ENCODE measurements around the gene PRKCD.

DNA sequence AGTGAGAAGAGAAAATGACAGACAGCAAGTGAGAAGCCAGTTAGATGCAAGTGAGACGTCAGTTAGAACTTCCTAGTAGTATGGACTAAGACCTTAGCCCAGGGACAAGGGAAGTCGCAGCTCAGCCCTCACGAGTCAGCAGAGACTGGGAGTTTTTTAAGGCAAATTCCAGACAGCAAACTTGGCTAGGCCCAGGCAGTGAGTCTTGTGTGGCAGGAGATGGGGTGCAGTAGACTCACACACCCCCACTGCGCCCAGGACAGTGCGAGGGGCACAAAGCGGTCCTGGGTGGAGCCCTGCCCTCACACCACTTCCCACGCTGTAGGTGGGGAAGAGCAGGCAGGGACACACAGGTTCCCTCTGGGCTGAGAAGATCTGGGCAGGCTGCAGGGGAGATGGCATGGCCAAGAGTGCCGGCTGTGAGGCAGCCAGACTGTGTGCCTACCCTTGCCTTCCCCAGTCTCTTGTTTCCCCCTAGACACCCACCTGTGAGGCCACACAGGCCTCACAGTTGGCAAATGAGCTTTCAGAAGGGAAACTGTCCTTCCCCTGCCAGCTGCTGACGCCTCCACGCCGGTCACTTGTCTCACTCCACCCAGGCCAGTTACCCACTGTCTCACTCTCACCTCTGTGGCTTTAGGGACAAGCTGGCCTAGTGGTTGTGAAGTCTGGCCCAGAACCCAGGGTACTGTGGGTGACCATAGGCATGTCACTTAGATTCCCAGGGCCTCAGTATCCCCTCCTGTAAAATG is 13.7 kb upstream of the PRKCD start:
- TF ChIP-seq, protein P1, sequence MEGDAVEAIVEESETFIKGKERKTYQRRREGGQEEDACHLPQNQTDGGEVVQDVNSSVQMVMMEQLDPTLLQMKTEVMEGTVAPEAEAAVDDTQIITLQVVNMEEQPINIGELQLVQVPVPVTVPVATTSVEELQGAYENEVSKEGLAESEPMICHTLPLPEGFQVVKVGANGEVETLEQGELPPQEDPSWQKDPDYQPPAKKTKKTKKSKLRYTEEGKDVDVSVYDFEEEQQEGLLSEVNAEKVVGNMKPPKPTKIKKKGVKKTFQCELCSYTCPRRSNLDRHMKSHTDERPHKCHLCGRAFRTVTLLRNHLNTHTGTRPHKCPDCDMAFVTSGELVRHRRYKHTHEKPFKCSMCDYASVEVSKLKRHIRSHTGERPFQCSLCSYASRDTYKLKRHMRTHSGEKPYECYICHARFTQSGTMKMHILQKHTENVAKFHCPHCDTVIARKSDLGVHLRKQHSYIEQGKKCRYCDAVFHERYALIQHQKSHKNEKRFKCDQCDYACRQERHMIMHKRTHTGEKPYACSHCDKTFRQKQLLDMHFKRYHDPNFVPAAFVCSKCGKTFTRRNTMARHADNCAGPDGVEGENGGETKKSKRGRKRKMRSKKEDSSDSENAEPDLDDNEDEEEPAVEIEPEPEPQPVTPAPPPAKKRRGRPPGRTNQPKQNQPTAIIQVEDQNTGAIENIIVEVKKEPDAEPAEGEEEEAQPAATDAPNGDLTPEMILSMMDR (conservative IDR thresholded peaks at IDR 0.05; ENCODE audit: low read depth, low read length) = no peak
- TF ChIP-seq MAFK (IDR thresholded peaks at IDR 0.05; ENCODE audit: low read depth, low read length) = no peak
- no peak for TF ChIP-seq POLR2A (IDR thresholded peaks at IDR 0.05; ENCODE audit: low read depth, low read length)
- no peak for TF ChIP-seq RFX5 (IDR thresholded peaks at IDR 0.05; ENCODE audit: low read depth, low read length)
- TF ChIP-seq NFE2L2 (IDR thresholded peaks at IDR 0.05; ENCODE audit: low read depth, low read length) = no peak
- TF ChIP-seq CHD1 (IDR thresholded peaks at IDR 0.05; ENCODE audit: low read depth, low read length) = no peak
- TF ChIP-seq MAZ (IDR thresholded peaks at IDR 0.05; ENCODE audit: borderline replicate concordance, low read depth, low read length) = no peak
- TF ChIP-seq CEBPB (IDR thresholded peaks at IDR 0.05; ENCODE audit: low read depth, low read length) = no peak
- no peak for TF ChIP-seq RCOR1 (IDR thresholded peaks at IDR 0.05; ENCODE audit: insufficient replicate concordance, low read length)
- TF ChIP-seq FOS (IDR thresholded peaks at IDR 0.05; ENCODE audit: low read depth, low read length) = no peak
- no peak for TF ChIP-seq RAD21 (IDR thresholded peaks at IDR 0.05; ENCODE audit: low read length)
- TF ChIP-seq, protein P2, sequence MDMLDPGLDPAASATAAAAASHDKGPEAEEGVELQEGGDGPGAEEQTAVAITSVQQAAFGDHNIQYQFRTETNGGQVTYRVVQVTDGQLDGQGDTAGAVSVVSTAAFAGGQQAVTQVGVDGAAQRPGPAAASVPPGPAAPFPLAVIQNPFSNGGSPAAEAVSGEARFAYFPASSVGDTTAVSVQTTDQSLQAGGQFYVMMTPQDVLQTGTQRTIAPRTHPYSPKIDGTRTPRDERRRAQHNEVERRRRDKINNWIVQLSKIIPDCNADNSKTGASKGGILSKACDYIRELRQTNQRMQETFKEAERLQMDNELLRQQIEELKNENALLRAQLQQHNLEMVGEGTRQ (IDR thresholded peaks at IDR 0.05; ENCODE audit: low read depth, low read length) = no peak
- TF ChIP-seq BHLHE40 (IDR thresholded peaks at IDR 0.05; ENCODE audit: low read depth, low read length) = no peak

All from IMR-90 (cell line).